GM12878 (cell line): Measurements from ENCODE around the gene E2F1. TPM values are rescaled to one million over a fixed set of nuclear protein-coding genes. Genes with fewer than 3 reads are reported as not detected.

Experiments
- IKZF1 ChIP-seq: fragments of 450-650 bp; conservative IDR thresholded peaks from 2 replicates; pipeline ENCODE4 v1.6.1; 2017; ENCODE audit warnings: antibody characterized with exemption, mild to moderate bottlenecking
- ZBED1 ChIP-seq: IDR thresholded peaks from 2 replicates; pipeline ENCODE4 v1.6.1; 2016; ENCODE audit warnings: borderline replicate concordance
- polyA plus RNA-seq, 11 experiments: library from polyadenylated mRNA; depleted of rRNA in 4 of 11; unstranded in 6 of 11; stranded (reverse) in 5 of 11; fragments of >200 nt; fragmentation: Nextera tagmentation in 4 of 11; fragmentation: Illumina TruSeq in 1 of 11; extraction: Ambion mirVana in 4 of 11; extraction: Trizol in 1 of 11; gene quantifications; 1 replicate in 1 of 11; 2 replicates in 10 of 11; pipeline versions ENCODE4 v1.2.1 to v1.2.3, GENCODE V29; 2011 to 2016; ENCODE audit warnings: inconsistent platforms in 2 of 11, missing spikeins in 2 of 11, low read depth in 1 of 11
- total RNA-seq, 4 experiments: library from RNA; depleted of rRNA in 3 of 4; stranded (reverse); fragments of >200 nt in 3 of 4; fragmentation: Illumina TruSeq in 1 of 4; extraction: Trizol in 1 of 4; gene quantifications; 2 replicates each; pipeline versions ENCODE4 v1.2.1 to v1.2.3, GENCODE V29; 2013 to 2021
- TF ChIP-seq, protein P1 (sequence below): fragments of 450-650 bp; formaldehyde crosslinking; IDR thresholded peaks from 2 replicates; pipeline ENCODE4 v1.5.0; 2022; ENCODE audit warnings: mild to moderate bottlenecking, missing genetic modification characterization
- TF ChIP-seq, protein P2 (sequence below): IDR thresholded peaks from 2 replicates; pipeline ENCODE4 v1.6.1; 2012; ENCODE audit warnings: improper control_type of control experiment, low read depth, low read length; ENCODE audit not compliant: insufficient replicate concordance
- TF ChIP-seq, protein P3 (sequence below): IDR thresholded peaks from 2 replicates; pipeline ENCODE4 v1.6.1; 2011; ENCODE audit warnings: low read depth, low read length, improper control_type of control experiment, borderline replicate concordance

The E2F1 gene
- total and polyA plus RNA-seq, 10 of the 15 experiments (the other 5 are each of a cell fraction or from before 2014, with no cell fraction given): 0.29 to 50.2 (median 19.7) TPM

DNA sequence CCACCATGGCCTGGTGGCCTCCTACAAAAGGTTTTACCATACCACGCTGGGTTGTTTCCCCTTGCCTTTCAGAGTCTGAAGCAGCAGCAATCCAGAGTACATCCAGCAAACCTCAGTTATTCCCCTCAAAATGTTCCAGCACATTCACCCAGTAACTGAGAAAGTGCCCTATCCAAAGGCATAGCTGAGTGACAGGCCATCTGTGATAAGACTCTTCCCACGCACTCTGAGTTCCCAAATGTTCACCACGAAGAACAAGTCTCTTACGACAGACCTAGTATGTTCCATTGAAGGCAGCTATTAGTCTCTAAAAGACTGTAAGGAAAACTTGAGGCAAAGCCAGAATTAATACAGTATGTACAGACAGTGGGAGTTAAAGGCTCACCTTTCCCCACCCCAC, 55.7 kb downstream of the E2F1 start (continued):
- TF ChIP-seq, protein P1, sequence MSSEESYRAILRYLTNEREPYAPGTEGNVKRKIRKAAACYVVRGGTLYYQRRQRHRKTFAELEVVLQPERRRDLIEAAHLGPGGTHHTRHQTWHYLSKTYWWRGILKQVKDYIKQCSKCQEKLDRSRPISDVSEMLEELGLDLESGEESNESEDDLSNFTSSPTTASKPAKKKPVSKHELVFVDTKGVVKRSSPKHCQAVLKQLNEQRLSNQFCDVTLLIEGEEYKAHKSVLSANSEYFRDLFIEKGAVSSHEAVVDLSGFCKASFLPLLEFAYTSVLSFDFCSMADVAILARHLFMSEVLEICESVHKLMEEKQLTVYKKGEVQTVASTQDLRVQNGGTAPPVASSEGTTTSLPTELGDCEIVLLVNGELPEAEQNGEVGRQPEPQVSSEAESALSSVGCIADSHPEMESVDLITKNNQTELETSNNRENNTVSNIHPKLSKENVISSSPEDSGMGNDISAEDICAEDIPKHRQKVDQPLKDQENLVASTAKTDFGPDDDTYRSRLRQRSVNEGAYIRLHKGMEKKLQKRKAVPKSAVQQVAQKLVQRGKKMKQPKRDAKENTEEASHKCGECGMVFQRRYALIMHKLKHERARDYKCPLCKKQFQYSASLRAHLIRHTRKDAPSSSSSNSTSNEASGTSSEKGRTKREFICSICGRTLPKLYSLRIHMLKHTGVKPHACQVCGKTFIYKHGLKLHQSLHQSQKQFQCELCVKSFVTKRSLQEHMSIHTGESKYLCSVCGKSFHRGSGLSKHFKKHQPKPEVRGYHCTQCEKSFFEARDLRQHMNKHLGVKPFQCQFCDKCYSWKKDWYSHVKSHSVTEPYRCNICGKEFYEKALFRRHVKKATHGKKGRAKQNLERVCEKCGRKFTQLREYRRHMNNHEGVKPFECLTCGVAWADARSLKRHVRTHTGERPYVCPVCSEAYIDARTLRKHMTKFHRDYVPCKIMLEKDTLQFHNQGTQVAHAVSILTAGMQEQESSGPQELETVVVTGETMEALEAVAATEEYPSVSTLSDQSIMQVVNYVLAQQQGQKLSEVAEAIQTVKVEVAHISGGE (CRISPR knock-in tag): no peak
- no peak for TF ChIP-seq IKZF1
- TF ChIP-seq ZBED1: no peak
- TF ChIP-seq, protein P2, sequence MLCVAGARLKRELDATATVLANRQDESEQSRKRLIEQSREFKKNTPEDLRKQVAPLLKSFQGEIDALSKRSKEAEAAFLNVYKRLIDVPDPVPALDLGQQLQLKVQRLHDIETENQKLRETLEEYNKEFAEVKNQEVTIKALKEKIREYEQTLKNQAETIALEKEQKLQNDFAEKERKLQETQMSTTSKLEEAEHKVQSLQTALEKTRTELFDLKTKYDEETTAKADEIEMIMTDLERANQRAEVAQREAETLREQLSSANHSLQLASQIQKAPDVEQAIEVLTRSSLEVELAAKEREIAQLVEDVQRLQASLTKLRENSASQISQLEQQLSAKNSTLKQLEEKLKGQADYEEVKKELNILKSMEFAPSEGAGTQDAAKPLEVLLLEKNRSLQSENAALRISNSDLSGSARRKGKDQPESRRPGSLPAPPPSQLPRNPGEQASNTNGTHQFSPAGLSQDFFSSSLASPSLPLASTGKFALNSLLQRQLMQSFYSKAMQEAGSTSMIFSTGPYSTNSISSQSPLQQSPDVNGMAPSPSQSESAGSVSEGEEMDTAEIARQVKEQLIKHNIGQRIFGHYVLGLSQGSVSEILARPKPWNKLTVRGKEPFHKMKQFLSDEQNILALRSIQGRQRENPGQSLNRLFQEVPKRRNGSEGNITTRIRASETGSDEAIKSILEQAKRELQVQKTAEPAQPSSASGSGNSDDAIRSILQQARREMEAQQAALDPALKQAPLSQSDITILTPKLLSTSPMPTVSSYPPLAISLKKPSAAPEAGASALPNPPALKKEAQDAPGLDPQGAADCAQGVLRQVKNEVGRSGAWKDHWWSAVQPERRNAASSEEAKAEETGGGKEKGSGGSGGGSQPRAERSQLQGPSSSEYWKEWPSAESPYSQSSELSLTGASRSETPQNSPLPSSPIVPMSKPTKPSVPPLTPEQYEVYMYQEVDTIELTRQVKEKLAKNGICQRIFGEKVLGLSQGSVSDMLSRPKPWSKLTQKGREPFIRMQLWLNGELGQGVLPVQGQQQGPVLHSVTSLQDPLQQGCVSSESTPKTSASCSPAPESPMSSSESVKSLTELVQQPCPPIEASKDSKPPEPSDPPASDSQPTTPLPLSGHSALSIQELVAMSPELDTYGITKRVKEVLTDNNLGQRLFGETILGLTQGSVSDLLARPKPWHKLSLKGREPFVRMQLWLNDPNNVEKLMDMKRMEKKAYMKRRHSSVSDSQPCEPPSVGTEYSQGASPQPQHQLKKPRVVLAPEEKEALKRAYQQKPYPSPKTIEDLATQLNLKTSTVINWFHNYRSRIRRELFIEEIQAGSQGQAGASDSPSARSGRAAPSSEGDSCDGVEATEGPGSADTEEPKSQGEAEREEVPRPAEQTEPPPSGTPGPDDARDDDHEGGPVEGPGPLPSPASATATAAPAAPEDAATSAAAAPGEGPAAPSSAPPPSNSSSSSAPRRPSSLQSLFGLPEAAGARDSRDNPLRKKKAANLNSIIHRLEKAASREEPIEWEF: no peak
- TF ChIP-seq, protein P3, sequence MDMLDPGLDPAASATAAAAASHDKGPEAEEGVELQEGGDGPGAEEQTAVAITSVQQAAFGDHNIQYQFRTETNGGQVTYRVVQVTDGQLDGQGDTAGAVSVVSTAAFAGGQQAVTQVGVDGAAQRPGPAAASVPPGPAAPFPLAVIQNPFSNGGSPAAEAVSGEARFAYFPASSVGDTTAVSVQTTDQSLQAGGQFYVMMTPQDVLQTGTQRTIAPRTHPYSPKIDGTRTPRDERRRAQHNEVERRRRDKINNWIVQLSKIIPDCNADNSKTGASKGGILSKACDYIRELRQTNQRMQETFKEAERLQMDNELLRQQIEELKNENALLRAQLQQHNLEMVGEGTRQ: no peak
- TF ChIP-seq, all 136 proteins: peak for 0
